MM.1S (cell line): ENCODE data around the gene SMPD3.

Experiments used
- DNase-seq: peaks from one replicate; pipeline ENCODE4 v3.0.0-alpha.2; 2015
- H2AFZ ChIP-seq: fragments of 300-600 bp; sonication (generic); 2 replicates; pipeline ENCODE4 v1.6.0; 2016; ENCODE audit warnings: antibody characterized with exemption, low read length
- H3F3A ChIP-seq: fragments of 300-600 bp; sonication (generic); 2 replicates; pipeline ENCODE4 v1.6.1; 2016; ENCODE audit warnings: mild to moderate bottlenecking, antibody characterized with exemption, low read length, moderate library complexity, mixed read lengths; ENCODE audit not compliant: insufficient read depth
- H3K27ac ChIP-seq: fragments of 300-600 bp; sonication (generic); 2 replicates; pipeline ENCODE4 v1.5.1; 2016; ENCODE audit warnings: mild to moderate bottlenecking, low read length
- H3K27me3 ChIP-seq: fragments of 300-600 bp; sonication (generic); replicated peaks from 2 replicates; pipeline ENCODE4 v1.6.0; 2016; ENCODE audit warnings: low read length; ENCODE audit not compliant: insufficient read depth
- H3K36me3 ChIP-seq: fragments of 300-600 bp; sonication (generic); replicated peaks from 2 replicates; pipeline ENCODE4 v1.6.1; 2016; ENCODE audit warnings: mild to moderate bottlenecking, low read length, mixed read lengths; ENCODE audit not compliant: insufficient read depth
- H3K4me1 ChIP-seq: fragments of 300-600 bp; sonication (generic); 2 replicates; pipeline ENCODE4 v1.6.1; 2016; ENCODE audit warnings: low read length, mixed read lengths
- H3K4me2 ChIP-seq: fragments of 300-600 bp; sonication (generic); 2 replicates; pipeline ENCODE4 v1.6.0; 2016; ENCODE audit warnings: low read depth, low read length
- H3K4me3 ChIP-seq: fragments of 300-600 bp; sonication (generic); 2 replicates; pipeline ENCODE4 v1.5.1; 2016; ENCODE audit warnings: low read length, mixed read lengths
- H3K79me2 ChIP-seq: fragments of 300-600 bp; sonication (generic); 2 replicates; pipeline ENCODE4 v1.6.1; 2016; ENCODE audit warnings: mixed run types, low read length, mixed read lengths
- H3K9ac ChIP-seq: fragments of 300-600 bp; sonication (generic); 2 replicates; pipeline ENCODE4 v1.6.1; 2016; ENCODE audit warnings: low read length, mixed read lengths
- H3K9me2 ChIP-seq: fragments of 300-600 bp; sonication (generic); replicated peaks from 2 replicates; pipeline ENCODE4 v1.6.1; 2016; ENCODE audit warnings: mild to moderate bottlenecking, low read length, mixed read lengths; ENCODE audit not compliant: insufficient read depth
- H3K9me3 ChIP-seq: fragments of 300-600 bp; sonication (generic); replicated peaks from 2 replicates; pipeline ENCODE4 v1.6.1; 2016; ENCODE audit warnings: mild to moderate bottlenecking, low read length, mixed read lengths; ENCODE audit not compliant: insufficient read depth
- H4K20me1 ChIP-seq: fragments of 300-600 bp; sonication (generic); 2 replicates; pipeline ENCODE4 v1.6.1; 2016; ENCODE audit warnings: mild to moderate bottlenecking, low read length, moderate library complexity, mixed read lengths; ENCODE audit not compliant: insufficient read depth
- EZH2 ChIP-seq: fragments of 300-600 bp; sonication (generic); optimal IDR thresholded peaks from 2 replicates; pipeline ENCODE3; 2017; ENCODE audit warnings: low read depth, mild to moderate bottlenecking, antibody characterized with exemption, low read length, mixed read lengths
- EZH2phosphoT487 ChIP-seq: fragments of 300-600 bp; sonication (generic); IDR thresholded peaks from 2 replicates; pipeline ENCODE4 v1.6.1; 2018; ENCODE audit warnings: antibody characterized with exemption, low read length
- TF ChIP-seq, protein P1 (sequence below): fragments of 300-600 bp; sonication (generic); IDR thresholded peaks from 2 replicates; pipeline ENCODE4 v1.5.1; 2016; ENCODE audit warnings: antibody characterized with exemption, low read length, mixed read lengths

Gene SMPD3

DNA sequence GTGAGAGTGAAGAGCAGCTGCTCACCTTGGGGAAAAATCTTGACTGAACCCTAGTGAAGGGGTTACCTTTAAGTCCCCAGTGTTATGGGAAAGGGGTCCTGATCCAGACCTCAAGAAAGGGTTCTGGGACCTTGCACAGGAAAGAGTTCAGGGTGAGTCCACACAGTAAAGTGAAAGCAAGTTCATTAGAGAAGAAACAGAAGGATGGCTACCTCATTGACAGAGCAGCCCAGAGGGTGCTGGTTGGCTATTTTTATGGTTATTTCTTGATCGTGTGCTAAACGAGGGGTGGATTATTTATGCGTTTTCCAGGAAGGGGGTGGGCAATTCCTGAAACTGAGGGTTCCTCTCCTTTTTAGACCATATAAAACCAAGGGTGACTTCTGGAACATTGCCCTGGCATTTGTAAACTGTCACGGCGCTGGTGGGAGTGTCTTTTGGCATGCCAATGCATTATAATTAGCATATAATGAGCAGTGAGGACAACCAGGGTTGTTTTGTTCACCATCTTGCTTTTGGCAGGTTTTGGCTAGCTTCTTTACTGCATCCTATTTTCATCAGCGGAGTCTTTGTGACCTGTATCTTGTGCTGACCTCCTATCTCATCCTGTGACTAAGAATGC is 58.4 kb downstream of the SMPD3 start:
- H3K9ac ChIP-seq = no peak overlapping the region
- H3K9me2 ChIP-seq = no peaks in the 10 kb centered on the region
- H3F3A ChIP-seq = peaks cover 4% of the 10 kb centered on the region
- H3K4me3 ChIP-seq = no peak overlapping the region
- no peaks in the 10 kb centered on the region for H3K36me3 ChIP-seq
- H4K20me1 ChIP-seq = no peaks in the 10 kb centered on the region
- no peaks in the 10 kb centered on the region for H3K79me2 ChIP-seq
- H3K9me3 ChIP-seq = no peaks in the 10 kb centered on the region
- no peaks in the 10 kb centered on the region for H3K27me3 ChIP-seq
- H2AFZ ChIP-seq = no peak overlapping the region
- DNase-seq = no peak
- TF ChIP-seq EZH2 = no peak
- TF ChIP-seq, protein P1, sequence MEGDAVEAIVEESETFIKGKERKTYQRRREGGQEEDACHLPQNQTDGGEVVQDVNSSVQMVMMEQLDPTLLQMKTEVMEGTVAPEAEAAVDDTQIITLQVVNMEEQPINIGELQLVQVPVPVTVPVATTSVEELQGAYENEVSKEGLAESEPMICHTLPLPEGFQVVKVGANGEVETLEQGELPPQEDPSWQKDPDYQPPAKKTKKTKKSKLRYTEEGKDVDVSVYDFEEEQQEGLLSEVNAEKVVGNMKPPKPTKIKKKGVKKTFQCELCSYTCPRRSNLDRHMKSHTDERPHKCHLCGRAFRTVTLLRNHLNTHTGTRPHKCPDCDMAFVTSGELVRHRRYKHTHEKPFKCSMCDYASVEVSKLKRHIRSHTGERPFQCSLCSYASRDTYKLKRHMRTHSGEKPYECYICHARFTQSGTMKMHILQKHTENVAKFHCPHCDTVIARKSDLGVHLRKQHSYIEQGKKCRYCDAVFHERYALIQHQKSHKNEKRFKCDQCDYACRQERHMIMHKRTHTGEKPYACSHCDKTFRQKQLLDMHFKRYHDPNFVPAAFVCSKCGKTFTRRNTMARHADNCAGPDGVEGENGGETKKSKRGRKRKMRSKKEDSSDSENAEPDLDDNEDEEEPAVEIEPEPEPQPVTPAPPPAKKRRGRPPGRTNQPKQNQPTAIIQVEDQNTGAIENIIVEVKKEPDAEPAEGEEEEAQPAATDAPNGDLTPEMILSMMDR = no peak
- TF ChIP-seq EZH2phosphoT487 = no peak
- no peak overlapping the region for H3K27ac ChIP-seq
- H3K4me1 ChIP-seq = peaks cover 10% of the 10 kb centered on the region
- H3K4me2 ChIP-seq = no peak overlapping the region

DNA sequence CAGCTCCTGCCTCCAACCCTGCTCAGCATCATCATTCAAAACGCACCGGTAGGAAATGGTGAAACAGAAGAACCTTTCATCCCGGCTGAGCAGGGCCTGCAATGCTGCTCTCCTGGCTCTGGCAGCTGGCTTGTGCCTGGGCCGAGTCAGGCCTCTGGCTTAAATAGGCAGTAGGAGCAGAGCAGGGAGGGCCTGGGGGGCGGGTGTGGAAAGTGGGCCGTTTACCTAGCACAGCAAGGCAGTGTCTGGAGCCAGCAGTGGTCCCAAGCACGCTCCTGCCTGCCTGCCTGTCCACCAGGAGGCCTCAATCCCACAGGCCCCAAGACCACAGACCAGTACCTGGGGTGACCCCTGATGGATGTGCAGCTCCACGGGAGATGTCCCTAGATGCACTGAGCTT is 59.3 kb downstream of the SMPD3 start:
- H2AFZ ChIP-seq = no peak overlapping the region
- no peak overlapping the region for H3K27ac ChIP-seq
- H3K4me1 ChIP-seq = peaks cover 17% of the 10 kb centered on the region
- no peak overlapping the region for H3K9ac ChIP-seq
- no peaks in the 10 kb centered on the region for H3K9me2 ChIP-seq
- H3K36me3 ChIP-seq = no peaks in the 10 kb centered on the region
- H3K9me3 ChIP-seq = no peaks in the 10 kb centered on the region
- TF ChIP-seq EZH2phosphoT487 = no peak
- TF ChIP-seq EZH2 = no peak
- TF ChIP-seq, protein P1 = no peak
- no peaks in the 10 kb centered on the region for H3K27me3 ChIP-seq
- H4K20me1 ChIP-seq = no peaks in the 10 kb centered on the region
- no peak overlapping the region for H3K4me3 ChIP-seq
- H3K79me2 ChIP-seq = no peaks in the 10 kb centered on the region
- no peak overlapping the region for H3K4me2 ChIP-seq
- H3F3A ChIP-seq = peaks cover 12% of the 10 kb centered on the region
- DNase-seq = no peak

DNA sequence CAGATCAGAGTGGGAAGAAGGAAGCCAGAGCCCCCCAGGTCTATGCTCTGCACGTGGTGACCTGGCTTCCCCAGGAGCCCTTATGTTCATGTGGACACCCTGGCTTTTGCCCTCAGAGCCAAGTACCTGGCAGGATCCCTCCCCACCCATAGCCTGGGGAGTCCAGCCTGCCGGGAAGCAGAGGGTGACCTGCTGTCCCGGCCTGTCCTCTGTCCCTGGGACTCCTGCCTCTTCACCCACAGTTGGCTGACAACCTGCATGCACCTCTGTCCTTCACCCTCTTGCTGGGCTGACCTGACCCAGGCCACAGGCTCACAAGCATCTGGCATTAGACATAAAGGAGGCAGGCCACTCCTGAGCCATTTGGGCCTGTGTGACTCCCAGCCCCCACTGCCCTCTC is 60.2 kb downstream of the SMPD3 start:
- H3K27me3 ChIP-seq = no peaks in the 10 kb centered on the region
- no peak overlapping the region for H3K4me2 ChIP-seq
- peaks cover 26% of the 10 kb centered on the region for H3K4me1 ChIP-seq
- no peak overlapping the region for H3K9ac ChIP-seq
- DNase-seq = no peak
- H2AFZ ChIP-seq = no peak overlapping the region
- H3K4me3 ChIP-seq = no peak overlapping the region
- H3K9me2 ChIP-seq = no peaks in the 10 kb centered on the region
- no peak overlapping the region for H3K27ac ChIP-seq
- H3K9me3 ChIP-seq = no peaks in the 10 kb centered on the region
- H3K79me2 ChIP-seq = no peaks in the 10 kb centered on the region
- peaks cover 21% of the 10 kb centered on the region for H3F3A ChIP-seq
- H3K36me3 ChIP-seq = no peaks in the 10 kb centered on the region
- no peaks in the 10 kb centered on the region for H4K20me1 ChIP-seq
- TF ChIP-seq, protein P1 = no peak
